Stimulated activated CD4-positive, alpha-beta T cell treated with anti-CD3 and anti-CD28 coated beads, Interleukin-4, amount 100 ng/mL, for 24 hours (primary cell): ENCODE data around the gene CPT1B.
A peak's percentile ranks its signal among the peaks of the same experiment; 100 is the strongest.

ENCODE experiments used
- DNase-seq: peaks from one replicate; pipeline ENCODE4 v3.0.0-alpha.2; 2020

The CPT1B gene

DNA sequence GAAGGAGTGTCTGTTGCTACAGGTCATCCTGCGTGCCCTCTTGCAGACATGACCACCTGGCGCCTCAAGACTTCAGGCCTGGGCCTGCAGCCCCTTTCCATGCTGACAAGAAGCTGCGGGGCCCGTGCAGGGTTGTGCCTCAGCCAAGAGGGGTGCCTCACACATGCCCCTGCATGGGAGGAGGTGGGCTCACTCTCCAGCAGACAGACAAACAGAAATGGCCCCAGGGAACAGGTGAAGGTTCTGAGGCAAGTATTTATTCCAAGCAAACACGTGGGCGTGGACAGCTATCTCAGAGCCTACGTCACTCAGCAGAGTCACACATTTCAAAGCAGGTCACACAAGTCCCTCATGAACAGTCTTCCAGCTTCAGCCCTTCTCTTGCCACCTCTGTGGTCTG lies 9.6 kb downstream of the CPT1B start:
- no peak for DNase-seq

GRCh38 chr22:50567721-50568252 lies 10.4 kb downstream of the CPT1B start:
- DNase-seq, result no peak

DNA sequence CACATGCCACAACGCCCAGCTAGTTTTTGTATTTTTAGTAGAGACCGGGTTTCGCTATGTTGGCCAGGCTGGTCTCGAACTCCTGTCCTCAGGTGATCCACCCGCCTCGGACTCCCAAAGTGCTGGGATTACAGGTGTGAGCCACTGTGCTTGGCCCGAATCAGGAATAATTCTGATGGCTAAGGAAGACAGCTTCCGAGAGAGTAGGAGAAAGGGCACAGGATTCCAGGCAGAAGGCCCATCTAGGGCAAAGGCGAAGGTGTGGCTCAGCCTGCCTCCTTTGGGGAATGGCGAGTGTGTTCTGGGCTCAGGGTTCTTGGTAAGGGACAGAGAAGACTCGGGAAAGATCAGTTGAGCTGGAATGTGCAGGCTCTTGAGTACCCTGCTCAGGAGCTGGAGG lies 13.9 kb downstream of the CPT1B start:
- no peak for DNase-seq

DNA sequence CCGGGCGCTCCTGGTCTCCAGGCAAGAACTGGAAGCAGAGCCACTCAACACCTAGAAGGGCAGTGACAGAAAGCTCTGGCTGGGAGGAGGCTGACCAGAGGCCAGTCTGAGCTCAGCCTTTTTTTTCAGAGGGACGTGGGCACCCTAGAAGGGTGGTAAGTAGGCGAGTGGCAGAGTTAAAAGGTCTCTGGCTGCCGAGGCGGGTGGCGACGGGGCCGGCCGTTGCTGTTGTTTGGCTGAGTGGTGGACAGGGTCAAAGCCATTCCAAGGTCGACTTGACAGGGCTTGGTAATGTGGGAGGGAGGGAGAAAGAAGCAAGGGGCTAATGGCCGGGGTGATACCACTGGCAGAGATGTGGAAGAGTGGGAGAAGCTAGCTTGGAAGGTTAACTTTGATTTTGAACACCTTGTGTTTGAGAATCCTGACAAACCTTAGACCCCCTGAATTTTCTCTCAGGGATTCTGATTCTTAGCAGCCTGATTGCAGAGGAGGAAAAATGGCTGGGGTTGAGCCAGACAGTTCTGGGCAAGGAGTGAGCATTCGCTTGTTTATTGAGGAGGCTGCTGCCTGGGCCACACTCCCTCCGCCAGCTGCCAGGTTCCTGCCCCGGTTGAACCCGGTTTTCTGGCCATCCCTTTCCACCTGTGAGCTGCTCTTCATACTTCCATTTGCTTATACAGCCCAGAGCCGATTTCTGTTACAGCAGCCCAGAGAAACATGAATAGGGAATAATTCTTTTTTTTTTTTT lies 14.6 kb downstream of the CPT1B start:
- no peak for DNase-seq

- peak; percentile 98 for DNase-seq
These were observed 15.5 kb downstream of the CPT1B start, which contains the start of gene SYCE3 for GRCh38 chr22:50562523-50563412. Gene SYCE3, minus strand, starts transcription at chr22:50562919. Its CDS starts 6,514 bp downstream, at chr22:50556405.

- DNase-seq, result no peak
These were observed 16.5 kb downstream of the CPT1B start for GRCh38 chr22:50561401-50562358.

- no peak for DNase-seq
These were observed 18.2 kb downstream of the CPT1B start for GRCh38 chr22:50560034-50560433.

- no peak for DNase-seq
These were observed 21.5 kb downstream of the CPT1B start for GRCh38 chr22:50556703-50557102.

- DNase-seq, result no peak
These were observed 24.9 kb downstream of the CPT1B start for GRCh38 chr22:50553310-50553709.

GRCh38 chr22:50551160-50551752 lies 27.0 kb downstream of the CPT1B start:
- DNase-seq, result no peak

GRCh38 chr22:50550395-50550794 lies 27.8 kb downstream of the CPT1B start:
- DNase-seq, result no peak

DNA sequence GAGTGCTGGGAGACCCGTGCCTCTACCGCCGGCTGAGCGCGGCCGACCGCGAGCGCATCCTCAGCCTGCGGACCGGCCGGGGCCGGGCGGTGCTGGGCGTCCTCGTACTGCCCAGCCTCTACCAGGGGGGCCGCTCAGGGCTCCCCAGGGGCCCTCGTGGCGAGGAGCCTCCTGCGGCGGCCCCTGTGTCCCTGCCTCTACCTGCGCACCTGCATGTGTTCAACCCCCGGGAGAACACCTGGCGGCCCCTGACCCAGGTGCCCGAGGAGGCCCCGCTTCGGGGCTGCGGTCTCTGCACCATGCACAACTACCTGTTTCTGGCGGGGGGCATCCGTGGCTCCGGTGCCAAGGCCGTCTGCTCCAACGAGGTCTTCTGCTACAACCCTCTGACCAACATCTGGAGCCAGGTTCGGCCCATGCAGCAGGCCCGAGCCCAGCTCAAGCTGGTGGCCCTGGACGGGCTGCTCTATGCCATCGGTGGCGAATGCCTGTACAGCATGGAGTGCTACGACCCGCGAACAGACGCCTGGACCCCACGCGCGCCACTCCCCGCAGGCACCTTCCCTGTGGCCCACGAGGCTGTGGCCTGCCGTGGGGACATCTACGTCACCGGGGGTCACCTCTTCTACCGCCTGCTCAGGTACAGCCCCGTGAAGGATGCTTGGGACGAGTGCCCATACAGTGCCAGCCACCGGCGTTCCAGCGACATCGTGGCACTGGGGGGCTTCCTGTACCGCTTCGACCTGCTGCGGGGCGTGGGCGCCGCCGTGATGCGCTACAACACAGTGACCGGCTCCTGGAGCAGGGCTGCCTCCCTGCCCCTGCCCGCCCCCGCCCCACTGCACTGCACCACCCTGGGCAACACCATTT lies 29.1 kb downstream of the CPT1B start:
- DNase-seq, result no peak

DNA sequence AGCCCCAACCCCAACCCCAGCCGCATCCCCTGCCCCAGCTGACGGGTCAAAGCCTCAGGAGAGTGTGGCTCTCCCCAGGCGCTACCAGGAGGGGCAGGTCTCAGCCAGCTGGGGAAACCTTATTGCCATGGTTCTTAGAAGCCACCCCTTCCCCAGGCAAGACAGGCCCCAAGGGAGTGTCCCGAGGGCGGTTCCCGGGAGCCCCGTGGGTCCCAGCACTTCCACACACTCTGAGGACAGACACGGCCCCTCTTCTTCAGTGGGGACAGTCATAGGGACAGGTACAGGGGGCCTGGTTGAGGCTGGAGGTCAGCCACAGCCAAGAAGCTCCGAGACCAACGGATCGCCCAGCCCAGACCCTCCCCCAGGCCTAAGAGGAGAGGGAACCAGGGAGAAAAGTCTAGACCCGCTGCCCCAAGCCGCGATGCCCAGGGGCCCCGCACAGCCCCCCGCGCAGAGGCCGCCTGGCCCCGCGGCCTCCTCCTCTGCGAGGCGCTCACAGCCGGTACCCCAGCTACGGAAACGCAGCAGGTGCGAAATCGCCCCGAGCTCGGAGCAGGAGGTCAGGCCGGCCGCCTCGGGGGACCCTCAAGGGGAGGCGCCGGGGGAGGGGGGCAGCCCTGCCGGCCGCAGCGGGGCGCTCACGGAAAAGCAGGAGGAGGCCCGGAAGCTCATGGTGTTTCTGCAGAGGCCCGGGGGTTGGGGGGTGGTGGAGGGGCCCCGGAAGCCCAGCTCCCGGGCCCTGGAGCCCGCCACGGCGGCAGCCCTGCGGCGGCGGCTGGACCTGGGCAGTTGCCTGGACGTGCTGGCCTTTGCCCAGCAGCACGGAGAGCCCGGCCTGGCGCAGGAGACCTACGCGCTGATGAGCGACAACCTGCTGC lies 29.9 kb downstream of the CPT1B start:
- DNase-seq, result peak; percentile 63

DNA sequence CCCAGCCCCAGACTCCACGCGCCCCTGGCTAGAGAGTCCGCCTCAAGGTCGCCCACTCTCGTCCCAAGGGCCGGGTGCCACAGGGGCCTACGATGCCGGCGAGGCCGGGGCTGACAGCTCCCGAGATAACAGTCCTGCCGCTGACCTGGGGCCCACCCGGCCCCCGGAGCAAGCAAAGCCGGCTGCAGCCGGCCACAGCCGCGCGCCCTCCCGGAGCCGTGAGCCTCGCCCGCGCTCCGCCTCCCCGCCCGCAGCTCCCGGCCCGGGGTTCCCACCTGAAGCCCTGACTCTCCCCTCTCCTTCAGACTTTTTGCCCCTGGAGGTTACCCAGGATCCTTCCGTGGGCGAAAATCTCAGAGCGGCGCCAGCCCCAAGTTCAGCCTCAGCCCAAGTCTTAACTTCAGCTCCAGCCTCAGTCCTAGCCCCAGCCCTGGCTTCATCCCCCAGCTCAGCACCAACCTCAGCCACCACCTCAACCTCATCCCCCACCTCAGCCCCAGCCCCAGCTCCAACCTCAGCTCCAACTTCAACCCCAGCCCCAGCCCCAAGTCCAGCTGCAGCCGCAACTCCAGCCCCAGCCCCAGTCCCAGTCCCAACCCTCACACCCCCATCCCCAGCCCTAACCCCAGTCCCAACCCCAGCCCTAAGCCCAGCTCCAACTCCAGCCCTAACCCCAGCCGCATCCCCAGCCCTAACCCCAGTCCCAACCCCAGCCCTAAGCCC lies 30.8 kb downstream of the CPT1B start:
- no peak for DNase-seq

- DNase-seq, result no peak
These were observed 31.6 kb downstream of the CPT1B start for GRCh38 chr22:50546326-50547262.

- peak; percentile 36 for DNase-seq
These were observed 32.5 kb downstream of the CPT1B start, which contains the start of gene KLHDC7B for GRCh38 chr22:50545522-50546325. Gene KLHDC7B, plus strand, starts transcription at chr22:50545899. Its CDS starts 345 bp downstream, at chr22:50546244.

DNA sequence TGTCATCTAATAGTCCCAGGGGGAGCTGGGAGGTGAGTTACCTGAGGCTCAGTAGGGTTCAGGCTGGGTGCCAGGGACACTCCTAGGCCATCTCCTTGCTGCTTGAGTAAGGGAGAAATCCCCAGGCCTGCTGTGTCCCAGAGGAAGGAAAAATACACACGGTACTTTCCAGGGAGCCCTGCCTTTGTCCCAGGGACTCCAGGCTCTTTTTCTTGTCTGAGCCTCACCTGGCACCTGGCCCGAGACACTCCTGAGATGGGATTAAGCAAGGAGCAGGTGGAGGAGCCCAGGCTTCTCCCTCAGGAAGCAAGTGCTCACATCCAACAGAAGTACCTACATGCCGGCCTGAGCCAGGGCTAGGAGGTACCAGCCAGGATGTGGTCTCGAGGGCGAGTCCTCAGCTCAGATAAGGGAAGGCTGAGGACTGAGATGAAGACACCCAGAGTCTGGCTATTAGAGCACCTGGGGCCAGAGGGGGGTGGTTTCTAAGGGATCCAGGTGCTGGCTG lies 33.4 kb downstream of the CPT1B start:
- peak; percentile 20 for DNase-seq
